Mucosa of gallbladder (tissue), 1 donor: ENCODE results near the gene PFN3. TPM values are rescaled to one million over a fixed set of nuclear protein-coding genes. Genes with fewer than 3 reads are reported as not detected.

Experiments used
- DNase-seq: peaks from one replicate; pipeline ENCODE4 v3.0.0-alpha.2; 2020; ENCODE audit warnings: low spot score
- total RNA-seq: library from RNA; stranded (reverse); gene quantifications from one replicate; pipeline ENCODE4 v1.2.1, GENCODE V29; 2021
- donor health status: DM: no; HTN: no; CAD: no.

The PFN3 gene
- total RNA-seq, 1 donor from 2014 or later = not detected

- no peak for DNase-seq
Observed at GRCh38 chr5:177438468-177438867, 38.0 kb upstream of the PFN3 start.

- DNase-seq = no peak
Observed at GRCh38 chr5:177437623-177438022, 37.2 kb upstream of the PFN3 start.

- no peak for DNase-seq
Observed at GRCh38 chr5:177435847-177436536, 35.5 kb upstream of the PFN3 start.

- no peak for DNase-seq
Observed at GRCh38 chr5:177434942-177435738, 34.7 kb upstream of the PFN3 start.

GRCh38 chr5:177434437-177434836 is 34.0 kb upstream of the PFN3 start:
- no peak for DNase-seq

- no peak for DNase-seq
Observed at GRCh38 chr5:177433658-177434217, 33.3 kb upstream of the PFN3 start.

GRCh38 chr5:177432839-177433657 is 32.6 kb upstream of the PFN3 start:
- no peak for DNase-seq

- DNase-seq = no peak
Observed at GRCh38 chr5:177432143-177432838, 31.8 kb upstream of the PFN3 start.

GRCh38 chr5:177431317-177432142 is 31.1 kb upstream of the PFN3 start:
- DNase-seq = no peak

GRCh38 chr5:177430972-177431316 is 30.5 kb upstream of the PFN3 start:
- no peak for DNase-seq

GRCh38 chr5:177430140-177430951 is 29.9 kb upstream of the PFN3 start:
- DNase-seq = no peak

- peak; percentile 44 for DNase-seq
Observed at GRCh38 chr5:177429248-177430040, 29.0 kb upstream of the PFN3 start.

GRCh38 chr5:177428574-177429217 is 28.2 kb upstream of the PFN3 start:
- DNase-seq = no peak

- DNase-seq = no peak
Observed at GRCh38 chr5:177427919-177428573, 27.6 kb upstream of the PFN3 start.

- no peak for DNase-seq
Observed at GRCh38 chr5:177427211-177427822, 26.9 kb upstream of the PFN3 start.

GRCh38 chr5:177426566-177427210 is 26.2 kb upstream of the PFN3 start, which contains the start of gene GRK6:
Gene GRK6, plus strand, starts transcription at chr5:177426676. Its CDS starts 170 bp downstream, at chr5:177426846.
- DNase-seq = peak; percentile 36
